Measurements from ENCODE around the gene NAT16.

- TF ChIP-seq CTCF (IDR thresholded peaks at IDR 0.05) (no peak), ZFX (IDR thresholded peaks at IDR 0.05; ENCODE audit: borderline replicate concordance) (no peak)
These were observed 39.8 kb downstream of the NAT16 start for GRCh38 chr7:101140339-101140699.

Data from 22Rv1 (cell line).